H1 (cell line): ENCODE results near the gene STX18.

Source experiments
- NANOG ChIP-seq: IDR thresholded peaks from 2 replicates; pipeline ENCODE4 v1.6.1; 2011; ENCODE audit warnings: low read length, low read depth, mild to moderate bottlenecking, inconsistent platforms; ENCODE audit not compliant: insufficient read depth, poor library complexity, severe bottlenecking
- POLR2A ChIP-seq, 2 experiments: IDR thresholded peaks; 1 replicate in 1 of 2; 2 replicates in 1 of 2; pipeline ENCODE4 v1.6.1; 2011; ENCODE audit warnings: low read depth in 2 of 2, low read length in 2 of 2, mild to moderate bottlenecking in 2 of 2; ENCODE audit errors: control extremely low read depth in 1 of 2
- POLR2AphosphoS5 ChIP-seq: IDR thresholded peaks from 2 replicates; pipeline ENCODE4 v1.6.1; 2011; ENCODE audit warnings: low read depth, low read length
- SP1 ChIP-seq: IDR thresholded peaks from 2 replicates; pipeline ENCODE4 v1.6.1; 2011; ENCODE audit warnings: low read depth, low read length
- TAF1 ChIP-seq: IDR thresholded peaks from 2 replicates; pipeline ENCODE4 v1.6.1; 2011; ENCODE audit warnings: mild to moderate bottlenecking, low read depth, low read length
- ZNF274 ChIP-seq: IDR thresholded peaks from 2 replicates; pipeline ENCODE4 v1.7.0; 2012; ENCODE audit warnings: low read length, borderline replicate concordance; ENCODE audit errors: extremely low read depth
- TF ChIP-seq, protein P1 (sequence below), 3 experiments: IDR thresholded peaks; 1 replicate in 2 of 3; 2 replicates in 1 of 3; pipeline versions ENCODE4 v1.5.1 to v1.6.1; 2011; ENCODE audit warnings: low read length in 3 of 3, mild to moderate bottlenecking in 3 of 3, inconsistent platforms in 2 of 3, low read depth in 1 of 3, moderate library complexity in 1 of 3; ENCODE audit not compliant: insufficient read depth in 1 of 3; ENCODE audit errors: control extremely low read depth in 1 of 3

- TF ChIP-seq, protein P1, sequence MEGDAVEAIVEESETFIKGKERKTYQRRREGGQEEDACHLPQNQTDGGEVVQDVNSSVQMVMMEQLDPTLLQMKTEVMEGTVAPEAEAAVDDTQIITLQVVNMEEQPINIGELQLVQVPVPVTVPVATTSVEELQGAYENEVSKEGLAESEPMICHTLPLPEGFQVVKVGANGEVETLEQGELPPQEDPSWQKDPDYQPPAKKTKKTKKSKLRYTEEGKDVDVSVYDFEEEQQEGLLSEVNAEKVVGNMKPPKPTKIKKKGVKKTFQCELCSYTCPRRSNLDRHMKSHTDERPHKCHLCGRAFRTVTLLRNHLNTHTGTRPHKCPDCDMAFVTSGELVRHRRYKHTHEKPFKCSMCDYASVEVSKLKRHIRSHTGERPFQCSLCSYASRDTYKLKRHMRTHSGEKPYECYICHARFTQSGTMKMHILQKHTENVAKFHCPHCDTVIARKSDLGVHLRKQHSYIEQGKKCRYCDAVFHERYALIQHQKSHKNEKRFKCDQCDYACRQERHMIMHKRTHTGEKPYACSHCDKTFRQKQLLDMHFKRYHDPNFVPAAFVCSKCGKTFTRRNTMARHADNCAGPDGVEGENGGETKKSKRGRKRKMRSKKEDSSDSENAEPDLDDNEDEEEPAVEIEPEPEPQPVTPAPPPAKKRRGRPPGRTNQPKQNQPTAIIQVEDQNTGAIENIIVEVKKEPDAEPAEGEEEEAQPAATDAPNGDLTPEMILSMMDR (IDR thresholded peaks at IDR 0.05; ENCODE audit: control extremely low read depth in 1 of 3, insufficient read depth in 1 of 3, low read depth in 1 of 3, low read length in 3 of 3), result no peak
- TF ChIP-seq SP1, result no peak
- TF ChIP-seq POLR2A (IDR thresholded peaks at IDR 0.05; ENCODE audit: control extremely low read depth in 1 of 2, low read depth in 2 of 2, low read length in 2 of 2), result no peak
- TF ChIP-seq POLR2AphosphoS5, result no peak
- TF ChIP-seq TAF1, result no peak
- no peak for TF ChIP-seq ZNF274
- no peak for TF ChIP-seq NANOG
Measured at GRCh38 chr4:4415107-4415805, 126.6 kb downstream of the STX18 start.
